CD4-positive, alpha-beta T cell (primary cell): ENCODE data around the gene PPT1. TPM values are rescaled to one million over a fixed set of nuclear protein-coding genes. Genes with fewer than 3 reads are reported as not detected.

Source experiments
- ATAC-seq: fragments of 200-7000 bp; cut with Tn5 transposase; one replicate; pipeline ENCODE4 v1.10.0; 2022; ENCODE audit warnings: mild to moderate bottlenecking; ENCODE audit not compliant: poor library complexity
- CTCF ChIA-PET: fragments of 350-600 bp; sonication (Branson Sonifier 250); formaldehyde crosslinking; loops from one replicate; lab custom pipeline; 2021; ENCODE audit warnings: antibody characterized with exemption, inconsistent platforms; lab: Charles Lee
- POLR2A ChIA-PET: fragments of 350-600 bp; sonication (Branson Sonifier 250); formaldehyde crosslinking; loops from one replicate; lab custom pipeline; 2021; ENCODE audit warnings: antibody characterized with exemption, inconsistent platforms; lab: Charles Lee
- DNase-seq, 14 experiments: peaks; one replicate each; pipeline ENCODE4 v3.0.0-alpha.2; 2013 to 2020; ENCODE audit warnings: mixed read lengths in 2 of 14
- H3K27ac ChIP-seq, 2 donors: one replicate each; pipeline versions ENCODE4 v1.5.1 to v1.7.0; 2013; ENCODE audit warnings: low read length in 2 of 2, low read depth in 1 of 2, mild to moderate bottlenecking in 1 of 2
- H3K27me3 ChIP-seq, 2 experiments: 1 replicate in 1 of 2; 2 replicates in 1 of 2; pipeline versions ENCODE4 v1.6.1 to v1.7.0; 2013; ENCODE audit warnings: low read length in 2 of 2, control low read depth in 1 of 2, mild to moderate bottlenecking in 1 of 2, moderate library complexity in 1 of 2; ENCODE audit not compliant: insufficient read depth in 2 of 2, control insufficient read depth in 1 of 2
- H3K36me3 ChIP-seq: one replicate; pipeline ENCODE4 v1.6.1; 2013; ENCODE audit warnings: low read length, control low read depth; ENCODE audit not compliant: insufficient read depth
- H3K4me1 ChIP-seq: one replicate; pipeline ENCODE4 v1.6.1; 2013; ENCODE audit warnings: low read length, control low read depth; ENCODE audit not compliant: insufficient read depth
- H3K4me3 ChIP-seq: one replicate; pipeline ENCODE4 v1.5.1; 2013; ENCODE audit warnings: mild to moderate bottlenecking, low read length, moderate library complexity
- H3K9me3 ChIP-seq, 2 experiments: 1 replicate in 1 of 2; 2 replicates in 1 of 2; pipeline versions ENCODE4 v1.6.1 to v1.7.0; 2013; ENCODE audit warnings: low read length in 2 of 2, mild to moderate bottlenecking in 2 of 2, control low read depth in 1 of 2, moderate library complexity in 1 of 2; ENCODE audit not compliant: control insufficient read depth in 1 of 2, insufficient read depth in 1 of 2
- H3K27ac Mint-ChIP-seq: one replicate; pipeline ENCODE4 v1.8.0; 2020; ENCODE audit warnings: mixed read lengths
- H3K27me3 Mint-ChIP-seq: one replicate; pipeline ENCODE4 v1.8.0; 2021; ENCODE audit warnings: mixed read lengths
- H3K36me3 Mint-ChIP-seq: one replicate; pipeline ENCODE4 v1.8.0; 2021; ENCODE audit warnings: low read depth, mixed read lengths
- H3K4me1 Mint-ChIP-seq: one replicate; pipeline ENCODE4 v1.8.0; 2021; ENCODE audit warnings: low read depth, mixed read lengths
- H3K4me3 Mint-ChIP-seq: one replicate; pipeline ENCODE4 v1.8.0; 2020; ENCODE audit warnings: mild to moderate bottlenecking, mixed read lengths
- H3K9me3 Mint-ChIP-seq: one replicate; pipeline ENCODE4 v1.8.0; 2020; ENCODE audit warnings: mixed read lengths
- CTCF ChIP-seq: fragments of 200-600 bp; IDR thresholded peaks from one replicate; pipeline ENCODE4 v1.8.0; 2022; ENCODE audit warnings: antibody characterized with exemption, mild to moderate bottlenecking
- intact Hi-C, 2 experiments: fragments of 100-400 bp; cut with DNase I in 1 of 2; cut with micrococcal nuclease in 1 of 2; formaldehyde crosslinking; loops; one replicate each; pipeline versions ENCODE4 v1.15.1 to v1.9.0; 2023 to 2025; cut with DNase I, micrococcal nuclease
- total RNA-seq, 174 experiments: library from RNA in 2 of 174; stranded (reverse) in 2 of 174; gene quantifications; one replicate each; pipeline ENCODE4 v1.2.3 and lab custom pipeline; 2021 to 2026

The PPT1 gene
- total RNA-seq, 2 experiments from 2014 or later: 31.9 to 34.5 TPM

DNA sequence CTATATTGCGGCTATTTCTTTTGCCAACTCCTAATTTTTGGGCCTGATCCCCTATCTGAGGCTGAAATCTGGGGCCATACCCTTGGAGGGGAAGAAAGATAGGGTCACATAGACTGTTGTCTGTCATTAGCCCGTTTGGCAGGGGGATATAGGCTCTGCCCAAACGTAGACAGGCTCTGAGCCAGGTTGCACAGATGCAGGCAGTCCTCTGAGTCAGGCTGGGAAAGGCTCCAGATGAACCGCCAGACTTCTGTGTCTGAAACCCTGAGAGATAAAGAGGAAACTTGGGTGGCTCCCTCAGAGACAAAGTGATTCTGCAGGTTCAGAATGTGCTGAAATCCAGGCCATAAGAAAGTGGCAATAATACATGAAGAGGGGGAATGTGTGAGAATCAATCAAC, 60.5 kb downstream of the PPT1 start:
- peak overlapping the region in 1 of 2 donors; percentile 14 for H3K27ac ChIP-seq
- POLR2A ChIA-PET: no interaction called here
- no peaks in the 10 kb centered on the region for H3K27me3 ChIP-seq
- ATAC-seq: no peak
- DNase-seq: peak in 1 of 14 experiments; percentile 27
- H3K27ac Mint-ChIP-seq: peak overlapping the region; percentile 54
- H3K4me1 ChIP-seq: peaks cover 71% of the 10 kb centered on the region
- H3K27me3 Mint-ChIP-seq: no peaks in the 10 kb centered on the region
- no peak overlapping the region for H3K4me3 ChIP-seq
- H3K9me3 Mint-ChIP-seq: no peaks in the 10 kb centered on the region
- peaks cover 21% of the 10 kb centered on the region for H3K36me3 Mint-ChIP-seq
- TF ChIP-seq CTCF: no peak
- H3K4me3 Mint-ChIP-seq: no peak overlapping the region
- H3K36me3 ChIP-seq: no peaks in the 10 kb centered on the region
- H3K4me1 Mint-ChIP-seq: peaks cover 79% of the 10 kb centered on the region
- CTCF ChIA-PET: no interaction called here
- H3K9me3 ChIP-seq: no peaks in the 10 kb centered on the region
- intact Hi-C loops: loop anchor here (5.0 to 10.0 kb wide), 2 partner anchors 62 to 299 kb away; partner anchors contain the start of gene PPIE (in 1 of the 2)

DNA sequence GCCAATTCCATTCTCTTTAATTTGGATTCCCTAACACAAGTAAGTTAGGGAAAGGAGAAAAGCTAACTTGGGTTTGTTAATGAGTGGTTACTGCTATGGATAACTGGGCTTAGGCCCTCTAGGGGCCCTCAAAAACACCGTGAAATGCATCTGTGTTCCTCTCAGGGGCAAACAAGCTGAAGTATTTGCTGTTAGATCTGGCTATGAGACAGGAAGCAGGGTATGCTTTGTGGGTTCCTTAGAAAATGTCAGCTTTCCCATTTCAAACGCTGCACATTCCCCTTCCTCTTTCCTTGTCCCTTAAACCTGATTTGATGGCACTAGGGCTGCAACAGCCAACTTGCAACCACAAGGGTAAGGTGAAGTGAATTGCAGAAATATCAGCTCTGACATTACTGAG, 62.2 kb downstream of the PPT1 start:
- DNase-seq: peak in 4 of 14 experiments; percentile 32 to 49 (median 40)
- H3K4me3 ChIP-seq: no peak overlapping the region

GRCh38 chr1:40032240-40032891, 64.7 kb downstream of the PPT1 start:
- ATAC-seq (peak; percentile 74), DNase-seq (peak; percentile 13 to 79 (median 43))
- ChIA-PET CTCF (interaction anchor here (0.6 to 2.3 kb wide), 12 partner anchors 9 to 190 kb away, joined by 3 to 18 read pairs (median 4); partner anchors contain the start of gene CAP1), POLR2A (interaction anchor here (0.6 to 1.2 kb wide), 5 partner anchors 8 to 113 kb away, joined by 3 to 5 read pairs (median 3); partner anchors contain the start of gene CAP1)
- H3K27ac ChIP-seq: no peak overlapping the region
- H3K4me3 Mint-ChIP-seq: peak overlapping the region; percentile 18
- peak; percentile 78 for TF ChIP-seq CTCF
- peaks cover 57% of the 10 kb centered on the region for H3K4me1 Mint-ChIP-seq
- H3K4me3 ChIP-seq: no peak overlapping the region
- H3K27me3 Mint-ChIP-seq: no peaks in the 10 kb centered on the region
- H3K4me1 ChIP-seq: peaks cover 47% of the 10 kb centered on the region
- no peaks in the 10 kb centered on the region for H3K9me3 Mint-ChIP-seq
- no peaks in the 10 kb centered on the region for H3K9me3 ChIP-seq
- H3K36me3 Mint-ChIP-seq: no peaks in the 10 kb centered on the region
- intact Hi-C loops: loop anchor here (1.0 to 10.0 kb wide), 3 partner anchors 58 to 113 kb away; no protein-coding TSS in a partner anchor
- no peaks in the 10 kb centered on the region for H3K36me3 ChIP-seq
- H3K27ac Mint-ChIP-seq: peak overlapping the region; percentile 52
- no peaks in the 10 kb centered on the region for H3K27me3 ChIP-seq

More for the DNA sequence above, 62.2 kb downstream of the PPT1 start:
- peak; percentile 11 for ATAC-seq
- peaks cover 66% of the 10 kb centered on the region for H3K4me1 ChIP-seq
- H3K9me3 Mint-ChIP-seq: no peaks in the 10 kb centered on the region
- peak overlapping the region; percentile 80 for H3K4me3 Mint-ChIP-seq
- H3K27me3 ChIP-seq: no peaks in the 10 kb centered on the region
- intact Hi-C loops: loop anchor here (5.0 to 10.0 kb wide), 3 partner anchors 60 to 298 kb away; partner anchors contain the start of gene PPIE (in 1 of the 2)
- ChIA-PET POLR2A (interaction anchor here (0.7 to 1.5 kb wide), 5 partner anchors 11 to 63 kb away, joined by 3 to 9 read pairs (median 3); no protein-coding TSS in a partner anchor), CTCF (interaction anchor here (0.6 to 1.4 kb wide), 8 partner anchors 9 to 115 kb away, joined by 3 to 6 read pairs (median 3); no protein-coding TSS in a partner anchor)
- H3K36me3 Mint-ChIP-seq: peaks cover 5% of the 10 kb centered on the region
- H3K27ac Mint-ChIP-seq: peak overlapping the region; percentile 94
- TF ChIP-seq CTCF: no peak
- no peaks in the 10 kb centered on the region for H3K27me3 Mint-ChIP-seq
- H3K27ac ChIP-seq: peak overlapping the region in 1 of 2 donors; percentile 40
- H3K36me3 ChIP-seq: no peaks in the 10 kb centered on the region
- no peaks in the 10 kb centered on the region for H3K9me3 ChIP-seq
- peaks cover 73% of the 10 kb centered on the region for H3K4me1 Mint-ChIP-seq
